H1 (cell line): ENCODE results near the gene PIK3R6.

ENCODE experiments used
- ASH2L ChIP-seq: fragments of 200-600, 300-600 bp; sonication (generic); IDR thresholded peaks from one replicate; pipeline ENCODE4 v1.7.1; 2017; ENCODE audit warnings: low read length
- CBX5 ChIP-seq: fragments of 300-800, 300-1000 bp; sonication (generic); IDR thresholded peaks from 2 replicates; pipeline ENCODE4 v1.7.1; 2016; ENCODE audit warnings: antibody characterized with exemption, low read length, low read depth
- CHD1 ChIP-seq: IDR thresholded peaks from 2 replicates; pipeline ENCODE4 v1.6.1; 2012; ENCODE audit warnings: low read depth, low read length, improper control_type of control experiment
- EP300 ChIP-seq, 2 experiments: IDR thresholded peaks; 1 replicate in 1 of 2; 2 replicates in 1 of 2; pipeline ENCODE4 v1.6.1; 2011 to 2012; ENCODE audit warnings: low read depth in 2 of 2, low read length in 2 of 2, mild to moderate bottlenecking in 2 of 2, borderline replicate concordance in 1 of 2, inconsistent platforms in 1 of 2, moderate library complexity in 1 of 2
- POLR2A ChIP-seq, 2 experiments: IDR thresholded peaks; 1 replicate in 1 of 2; 2 replicates in 1 of 2; pipeline ENCODE4 v1.6.1; 2011; ENCODE audit warnings: low read depth in 2 of 2, low read length in 2 of 2, mild to moderate bottlenecking in 2 of 2; ENCODE audit errors: control extremely low read depth in 1 of 2
- POLR2AphosphoS5 ChIP-seq: IDR thresholded peaks from 2 replicates; pipeline ENCODE4 v1.6.1; 2011; ENCODE audit warnings: low read depth, low read length
- SIN3A ChIP-seq, 2 experiments: IDR thresholded peaks in 1 of 2; conservative IDR thresholded peaks in 1 of 2; 2 replicates each; pipeline ENCODE4 v1.6.1; 2011 to 2012; ENCODE audit warnings: low read length in 2 of 2, improper control_type of control experiment in 1 of 2, low read depth in 1 of 2, mild to moderate bottlenecking in 1 of 2
- SIX5 ChIP-seq: IDR thresholded peaks from 2 replicates; pipeline ENCODE4 v1.6.1; 2011; ENCODE audit warnings: mild to moderate bottlenecking, low read depth, low read length
- SUZ12 ChIP-seq: fragments of 200-600 bp; sonication (generic); IDR thresholded peaks from 2 replicates; pipeline ENCODE4 v1.6.1; 2012; ENCODE audit warnings: mild to moderate bottlenecking, inconsistent platforms, low read length, moderate library complexity, mixed read lengths
- YY1 ChIP-seq: IDR thresholded peaks from 2 replicates; pipeline ENCODE4 v1.6.1; 2011; ENCODE audit warnings: low read depth, mild to moderate bottlenecking, low read length
- ZNF274 ChIP-seq: IDR thresholded peaks from 2 replicates; pipeline ENCODE4 v1.7.0; 2012; ENCODE audit warnings: low read length, borderline replicate concordance; ENCODE audit errors: extremely low read depth
- TF ChIP-seq, protein P1 (sequence below), 3 experiments: IDR thresholded peaks; 1 replicate in 2 of 3; 2 replicates in 1 of 3; pipeline versions ENCODE4 v1.5.1 to v1.6.1; 2011; ENCODE audit warnings: low read length in 3 of 3, mild to moderate bottlenecking in 3 of 3, inconsistent platforms in 2 of 3, low read depth in 1 of 3, moderate library complexity in 1 of 3; ENCODE audit not compliant: insufficient read depth in 1 of 3; ENCODE audit errors: control extremely low read depth in 1 of 3

- TF ChIP-seq CBX5 (no peak), CHD1 (no peak), ASH2L (no peak), POLR2A (IDR thresholded peaks at IDR 0.05; ENCODE audit: control extremely low read depth in 1 of 2, low read depth in 2 of 2, low read length in 2 of 2) (no peak), POLR2AphosphoS5 (no peak), SIX5 (no peak), YY1 (no peak), ZNF274 (no peak), SIN3A (conservative IDR thresholded peaks at IDR 0.05 in 1 of 2, IDR thresholded peaks at IDR 0.05 in 1 of 2; ENCODE audit: low read depth in 1 of 2, low read length in 2 of 2) (no peak), EP300 (IDR thresholded peaks at IDR 0.05; ENCODE audit: borderline replicate concordance in 1 of 2, low read depth in 2 of 2, low read length in 2 of 2) (no peak), SUZ12 (no peak)
- TF ChIP-seq, protein P1, sequence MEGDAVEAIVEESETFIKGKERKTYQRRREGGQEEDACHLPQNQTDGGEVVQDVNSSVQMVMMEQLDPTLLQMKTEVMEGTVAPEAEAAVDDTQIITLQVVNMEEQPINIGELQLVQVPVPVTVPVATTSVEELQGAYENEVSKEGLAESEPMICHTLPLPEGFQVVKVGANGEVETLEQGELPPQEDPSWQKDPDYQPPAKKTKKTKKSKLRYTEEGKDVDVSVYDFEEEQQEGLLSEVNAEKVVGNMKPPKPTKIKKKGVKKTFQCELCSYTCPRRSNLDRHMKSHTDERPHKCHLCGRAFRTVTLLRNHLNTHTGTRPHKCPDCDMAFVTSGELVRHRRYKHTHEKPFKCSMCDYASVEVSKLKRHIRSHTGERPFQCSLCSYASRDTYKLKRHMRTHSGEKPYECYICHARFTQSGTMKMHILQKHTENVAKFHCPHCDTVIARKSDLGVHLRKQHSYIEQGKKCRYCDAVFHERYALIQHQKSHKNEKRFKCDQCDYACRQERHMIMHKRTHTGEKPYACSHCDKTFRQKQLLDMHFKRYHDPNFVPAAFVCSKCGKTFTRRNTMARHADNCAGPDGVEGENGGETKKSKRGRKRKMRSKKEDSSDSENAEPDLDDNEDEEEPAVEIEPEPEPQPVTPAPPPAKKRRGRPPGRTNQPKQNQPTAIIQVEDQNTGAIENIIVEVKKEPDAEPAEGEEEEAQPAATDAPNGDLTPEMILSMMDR (IDR thresholded peaks at IDR 0.05; ENCODE audit: control extremely low read depth in 1 of 3, insufficient read depth in 1 of 3, low read depth in 1 of 3, low read length in 3 of 3): no peak
These were observed 28.9 kb downstream of the PIK3R6 start for GRCh38 chr17:8838551-8839095.
